Measurements from ENCODE around the gene B4GALNT3. TPM values are rescaled to one million over a fixed set of nuclear protein-coding genes. Genes with fewer than 3 reads are reported as not detected.

The B4GALNT3 gene
- total and polyA plus RNA-seq, 2 experiments from 2014 or later, result 2.8 to 15.8 TPM

DNA sequence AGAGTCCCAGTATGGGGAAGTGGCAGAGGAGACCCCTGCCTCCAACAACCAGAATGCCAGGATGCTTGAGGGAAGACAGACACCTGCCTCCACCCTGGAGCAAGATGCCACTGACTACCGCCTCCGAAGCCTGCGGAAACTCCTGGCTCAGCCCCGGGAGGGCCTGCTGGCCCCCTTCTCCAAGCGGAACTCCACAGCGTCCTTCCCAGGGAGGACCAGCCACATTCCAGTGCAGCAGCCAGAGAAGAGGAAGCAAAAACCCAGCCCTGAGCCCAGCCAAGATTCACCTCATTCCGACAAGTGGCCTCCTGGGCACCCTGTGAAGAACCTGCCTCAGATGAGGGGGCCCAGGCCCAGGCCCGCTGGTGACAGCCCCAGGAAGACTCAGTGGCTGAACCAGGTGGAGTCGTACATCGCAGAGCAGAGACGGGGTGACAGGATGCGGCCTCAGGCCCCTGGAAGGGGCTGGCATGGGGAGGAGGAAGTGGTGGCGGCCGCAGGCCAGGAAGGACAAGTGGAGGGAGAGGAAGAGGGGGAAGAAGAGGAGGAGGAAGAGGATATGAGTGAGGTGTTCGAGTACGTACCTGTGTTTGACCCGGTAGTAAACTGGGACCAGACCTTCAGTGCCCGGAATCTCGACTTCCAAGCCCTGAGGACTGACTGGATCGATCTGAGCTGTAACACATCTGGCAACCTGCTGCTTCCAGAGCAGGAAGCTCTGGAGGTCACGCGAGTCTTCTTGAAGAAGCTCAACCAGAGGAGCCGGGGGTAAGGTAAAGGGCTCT lies 93.7 kb downstream of the B4GALNT3 start:
- no peak overlapping the region for H3K27ac Mint-ChIP-seq
- Histone ChIP-seq H3K4me3 (no peak overlapping the region), H3K4me2 (no peak overlapping the region), H3K9me2 (ENCODE audit: insufficient read depth) (no peaks in the 10 kb centered on the region), H3K27me3 (ENCODE audit: insufficient read depth) (no peaks in the 10 kb centered on the region), H3F3A (replicated peaks; ENCODE audit: low read depth) (no peaks in the 10 kb centered on the region), H3K36me3 (ENCODE audit: insufficient read depth) (no peaks in the 10 kb centered on the region), H4K20me1 (replicated peaks; ENCODE audit: insufficient read depth) (no peaks in the 10 kb centered on the region), H2AFZ (no peak overlapping the region), H3K79me2 (replicated peaks; ENCODE audit: insufficient read depth) (no peaks in the 10 kb centered on the region), H3K4me1 (ENCODE audit: insufficient read depth) (no peaks in the 10 kb centered on the region), H3K27ac (ENCODE audit: low read depth) (no peak overlapping the region)
- TF ChIP-seq, protein P1, sequence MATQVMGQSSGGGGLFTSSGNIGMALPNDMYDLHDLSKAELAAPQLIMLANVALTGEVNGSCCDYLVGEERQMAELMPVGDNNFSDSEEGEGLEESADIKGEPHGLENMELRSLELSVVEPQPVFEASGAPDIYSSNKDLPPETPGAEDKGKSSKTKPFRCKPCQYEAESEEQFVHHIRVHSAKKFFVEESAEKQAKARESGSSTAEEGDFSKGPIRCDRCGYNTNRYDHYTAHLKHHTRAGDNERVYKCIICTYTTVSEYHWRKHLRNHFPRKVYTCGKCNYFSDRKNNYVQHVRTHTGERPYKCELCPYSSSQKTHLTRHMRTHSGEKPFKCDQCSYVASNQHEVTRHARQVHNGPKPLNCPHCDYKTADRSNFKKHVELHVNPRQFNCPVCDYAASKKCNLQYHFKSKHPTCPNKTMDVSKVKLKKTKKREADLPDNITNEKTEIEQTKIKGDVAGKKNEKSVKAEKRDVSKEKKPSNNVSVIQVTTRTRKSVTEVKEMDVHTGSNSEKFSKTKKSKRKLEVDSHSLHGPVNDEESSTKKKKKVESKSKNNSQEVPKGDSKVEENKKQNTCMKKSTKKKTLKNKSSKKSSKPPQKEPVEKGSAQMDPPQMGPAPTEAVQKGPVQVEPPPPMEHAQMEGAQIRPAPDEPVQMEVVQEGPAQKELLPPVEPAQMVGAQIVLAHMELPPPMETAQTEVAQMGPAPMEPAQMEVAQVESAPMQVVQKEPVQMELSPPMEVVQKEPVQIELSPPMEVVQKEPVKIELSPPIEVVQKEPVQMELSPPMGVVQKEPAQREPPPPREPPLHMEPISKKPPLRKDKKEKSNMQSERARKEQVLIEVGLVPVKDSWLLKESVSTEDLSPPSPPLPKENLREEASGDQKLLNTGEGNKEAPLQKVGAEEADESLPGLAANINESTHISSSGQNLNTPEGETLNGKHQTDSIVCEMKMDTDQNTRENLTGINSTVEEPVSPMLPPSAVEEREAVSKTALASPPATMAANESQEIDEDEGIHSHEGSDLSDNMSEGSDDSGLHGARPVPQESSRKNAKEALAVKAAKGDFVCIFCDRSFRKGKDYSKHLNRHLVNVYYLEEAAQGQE (IDR thresholded peaks at IDR 0.05; ENCODE audit: unreplicated experiment), result no peak
- TF ChIP-seq JUNB (IDR thresholded peaks at IDR 0.05; ENCODE audit: unreplicated experiment) (no peak), POLR2AphosphoS5 (IDR thresholded peaks at IDR 0.05; ENCODE audit: low read depth) (no peak), CREB1 (CRISPR knock-in tag; IDR thresholded peaks at IDR 0.05; ENCODE audit: low read depth) (no peak), EZH2 (IDR thresholded peaks at IDR 0.05; ENCODE audit: low read depth, unreplicated experiment) (no peak)
- TF ChIP-seq, protein P2, sequence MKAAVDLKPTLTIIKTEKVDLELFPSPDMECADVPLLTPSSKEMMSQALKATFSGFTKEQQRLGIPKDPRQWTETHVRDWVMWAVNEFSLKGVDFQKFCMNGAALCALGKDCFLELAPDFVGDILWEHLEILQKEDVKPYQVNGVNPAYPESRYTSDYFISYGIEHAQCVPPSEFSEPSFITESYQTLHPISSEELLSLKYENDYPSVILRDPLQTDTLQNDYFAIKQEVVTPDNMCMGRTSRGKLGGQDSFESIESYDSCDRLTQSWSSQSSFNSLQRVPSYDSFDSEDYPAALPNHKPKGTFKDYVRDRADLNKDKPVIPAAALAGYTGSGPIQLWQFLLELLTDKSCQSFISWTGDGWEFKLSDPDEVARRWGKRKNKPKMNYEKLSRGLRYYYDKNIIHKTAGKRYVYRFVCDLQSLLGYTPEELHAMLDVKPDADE (IDR thresholded peaks at IDR 0.05), result no peak
- TF ChIP-seq, protein P3, sequence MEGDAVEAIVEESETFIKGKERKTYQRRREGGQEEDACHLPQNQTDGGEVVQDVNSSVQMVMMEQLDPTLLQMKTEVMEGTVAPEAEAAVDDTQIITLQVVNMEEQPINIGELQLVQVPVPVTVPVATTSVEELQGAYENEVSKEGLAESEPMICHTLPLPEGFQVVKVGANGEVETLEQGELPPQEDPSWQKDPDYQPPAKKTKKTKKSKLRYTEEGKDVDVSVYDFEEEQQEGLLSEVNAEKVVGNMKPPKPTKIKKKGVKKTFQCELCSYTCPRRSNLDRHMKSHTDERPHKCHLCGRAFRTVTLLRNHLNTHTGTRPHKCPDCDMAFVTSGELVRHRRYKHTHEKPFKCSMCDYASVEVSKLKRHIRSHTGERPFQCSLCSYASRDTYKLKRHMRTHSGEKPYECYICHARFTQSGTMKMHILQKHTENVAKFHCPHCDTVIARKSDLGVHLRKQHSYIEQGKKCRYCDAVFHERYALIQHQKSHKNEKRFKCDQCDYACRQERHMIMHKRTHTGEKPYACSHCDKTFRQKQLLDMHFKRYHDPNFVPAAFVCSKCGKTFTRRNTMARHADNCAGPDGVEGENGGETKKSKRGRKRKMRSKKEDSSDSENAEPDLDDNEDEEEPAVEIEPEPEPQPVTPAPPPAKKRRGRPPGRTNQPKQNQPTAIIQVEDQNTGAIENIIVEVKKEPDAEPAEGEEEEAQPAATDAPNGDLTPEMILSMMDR (conservative IDR thresholded peaks at IDR 0.05; ENCODE audit: low read depth in 2 of 2), result no peak
- no peaks in the 10 kb centered on the region; the same call in 2 of the 3 replicates for H3K9me3 Mint-ChIP-seq
- DNase-seq (ENCODE audit: low spot score), result no peak
- ATAC-seq, result no peak
- no peaks in the 10 kb centered on the region; the same call in 2 of the 3 replicates for H3K36me3 Mint-ChIP-seq (ENCODE audit: low read depth)
- H3K4me3 Mint-ChIP-seq, result no peak overlapping the region
- no peaks in the 10 kb centered on the region for H3K4me1 Mint-ChIP-seq
- peaks cover 12% of the 10 kb centered on the region for H3K27me3 Mint-ChIP-seq (ENCODE audit: insufficient read depth, low read depth, poor library complexity)

- H3K4me3 Mint-ChIP-seq, result no peak overlapping the region
- ATAC-seq (no peak), DNase-seq (ENCODE audit: low spot score) (no peak)
- Histone ChIP-seq H3K27me3 (ENCODE audit: insufficient read depth) (no peaks in the 10 kb centered on the region), H3K4me3 (no peak overlapping the region), H3K4me2 (no peak overlapping the region), H3K9me2 (ENCODE audit: insufficient read depth) (no peaks in the 10 kb centered on the region), H3K27ac (ENCODE audit: low read depth) (no peak overlapping the region), H3K36me3 (ENCODE audit: insufficient read depth) (no peaks in the 10 kb centered on the region), H3F3A (replicated peaks; ENCODE audit: low read depth) (no peaks in the 10 kb centered on the region), H2AFZ (no peak overlapping the region), H3K4me1 (ENCODE audit: insufficient read depth) (no peaks in the 10 kb centered on the region), H4K20me1 (replicated peaks; ENCODE audit: insufficient read depth) (no peaks in the 10 kb centered on the region), H3K79me2 (replicated peaks; ENCODE audit: insufficient read depth) (no peaks in the 10 kb centered on the region)
- H3K36me3 Mint-ChIP-seq (ENCODE audit: low read depth), result no peaks in the 10 kb centered on the region; the same call in 2 of the 3 replicates
- no peak overlapping the region for H3K27ac Mint-ChIP-seq
- H3K9me3 Mint-ChIP-seq, result no peaks in the 10 kb centered on the region; the same call in 2 of the 3 replicates
- peaks cover 12% of the 10 kb centered on the region for H3K27me3 Mint-ChIP-seq (ENCODE audit: insufficient read depth, low read depth, poor library complexity)
- H3K4me1 Mint-ChIP-seq, result no peaks in the 10 kb centered on the region
- TF ChIP-seq POLR2AphosphoS5 (IDR thresholded peaks at IDR 0.05; ENCODE audit: low read depth), result no peak
- no peak for TF ChIP-seq CREB1 (CRISPR knock-in tag; IDR thresholded peaks at IDR 0.05; ENCODE audit: low read depth)
- no peak for TF ChIP-seq ZNF114 (CRISPR knock-in tag; IDR thresholded peaks at IDR 0.05)
Measured at GRCh38 chr12:554001-554285, 94.2 kb downstream of the B4GALNT3 start.
